CD4-positive, alpha-beta T cell treated with Interleukin-15 for 1 hour (primary cell): Measurements from ENCODE around the gene RHBDD1.
"Not testable (repeated sequence)": the region's sequence is repeated elsewhere in the genome, so short reads cannot be mapped to it uniquely, and the experiment has no call there.

Experiments
- DNase-seq: peaks from one replicate; pipeline ENCODE4 v3.0.0-alpha.2; 2020

Gene RHBDD1

GRCh38 chr2:226799976-226800940 is 35.6 kb upstream of the RHBDD1 start:
- DNase-seq, result no peak

GRCh38 chr2:226800941-226801784 is 34.7 kb upstream of the RHBDD1 start:
- peak; percentile 79 for DNase-seq

GRCh38 chr2:226802573-226802972 is 33.3 kb upstream of the RHBDD1 start:
- DNase-seq, result no peak

- no peak for DNase-seq
Observed at GRCh38 chr2:226803410-226803809, 32.4 kb upstream of the RHBDD1 start.

DNA sequence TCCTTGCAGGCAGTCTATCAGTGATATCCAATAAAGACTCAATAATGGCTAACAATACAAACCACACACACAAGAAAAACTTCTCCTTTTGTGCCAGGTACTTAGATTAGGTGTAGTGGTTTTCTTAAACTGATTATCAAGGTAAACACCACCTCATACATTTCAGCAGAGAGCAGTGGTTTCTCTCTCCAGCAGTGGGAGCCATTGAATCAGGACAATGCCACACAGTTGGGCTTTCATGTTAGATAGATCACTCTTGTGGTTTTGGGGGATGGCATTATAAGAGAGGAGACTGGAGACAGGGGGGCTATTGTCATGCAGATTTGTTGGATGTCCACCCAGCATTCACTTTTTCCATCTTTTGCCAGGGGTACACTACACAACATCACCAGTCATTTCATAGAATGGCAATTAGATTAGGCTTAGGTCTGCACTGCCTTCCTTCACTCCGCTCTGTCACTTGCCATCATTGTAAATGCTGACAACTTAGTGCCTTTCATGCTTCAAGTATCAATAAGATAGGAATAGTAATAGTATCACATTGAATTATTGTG is 22.6 kb upstream of the RHBDD1 start:
- no peak for DNase-seq

- no peak for DNase-seq
Observed at GRCh38 chr2:226818930-226819329, 16.9 kb upstream of the RHBDD1 start.

DNA sequence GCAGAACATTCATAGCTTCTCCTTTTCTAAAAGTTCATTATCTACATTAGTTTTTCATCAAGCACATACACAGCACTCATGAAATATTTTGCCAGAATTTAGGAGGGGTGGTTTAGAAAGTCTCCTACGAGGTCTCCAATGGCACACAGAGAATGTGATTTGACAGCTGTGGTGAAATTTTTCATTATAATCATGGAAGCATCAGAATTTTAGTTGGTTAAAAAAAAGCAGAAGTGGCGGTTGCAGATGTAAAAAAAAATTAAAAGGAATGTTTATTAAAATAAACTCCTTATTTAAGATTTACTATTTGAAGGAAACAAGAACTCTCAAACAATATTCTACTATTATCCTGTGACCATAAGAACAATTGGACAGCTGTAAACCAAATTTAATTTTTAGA is 10.8 kb upstream of the RHBDD1 start:
- no peak for DNase-seq

GRCh38 chr2:226828191-226828590 is 7.7 kb upstream of the RHBDD1 start:
- no peak for DNase-seq

DNA sequence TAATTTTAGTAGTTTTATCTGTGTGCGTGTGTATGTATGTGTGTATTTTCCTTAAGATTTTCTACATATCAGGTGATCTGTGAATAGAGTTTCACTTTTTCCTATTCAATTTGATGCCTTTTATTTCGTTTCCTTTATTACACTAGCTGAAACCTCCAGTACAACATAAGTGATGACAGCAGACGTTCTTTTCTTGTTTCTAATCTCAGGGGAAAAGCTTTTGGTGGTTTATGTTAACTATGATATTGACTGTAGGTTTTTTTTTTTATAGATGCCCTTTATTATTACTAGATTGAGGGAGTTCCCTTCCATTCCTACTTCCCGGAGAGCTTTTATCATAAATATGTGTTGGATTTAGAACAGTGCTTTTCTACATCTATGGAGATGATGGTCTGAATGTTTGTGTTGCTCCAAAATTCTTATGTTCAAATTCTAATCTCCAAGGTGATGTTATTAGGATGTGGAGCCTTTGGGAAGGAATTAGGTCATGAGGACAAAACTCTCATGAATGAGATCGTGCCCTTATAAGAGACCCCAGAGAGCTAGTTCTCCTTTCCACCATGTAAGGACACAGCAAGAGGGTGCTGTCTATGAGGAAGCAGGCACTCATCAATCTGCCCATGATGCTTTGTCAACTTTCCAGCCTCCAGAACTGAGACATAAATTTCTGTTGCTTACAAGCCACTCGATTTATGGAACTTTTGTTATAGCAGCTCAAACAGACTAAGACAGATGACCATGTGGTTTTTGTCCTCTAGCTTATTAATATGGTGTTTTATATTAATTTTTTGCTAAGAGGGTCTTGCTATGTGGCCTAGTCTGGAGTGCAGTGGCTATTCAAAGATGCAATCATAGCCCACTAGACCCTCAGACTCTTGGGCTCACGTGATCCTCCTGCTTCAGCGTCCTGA is 5.9 kb upstream of the RHBDD1 start:
- no peak for DNase-seq

GRCh38 chr2:226831266-226831665 is 4.6 kb upstream of the RHBDD1 start:
- DNase-seq, result no peak

DNA sequence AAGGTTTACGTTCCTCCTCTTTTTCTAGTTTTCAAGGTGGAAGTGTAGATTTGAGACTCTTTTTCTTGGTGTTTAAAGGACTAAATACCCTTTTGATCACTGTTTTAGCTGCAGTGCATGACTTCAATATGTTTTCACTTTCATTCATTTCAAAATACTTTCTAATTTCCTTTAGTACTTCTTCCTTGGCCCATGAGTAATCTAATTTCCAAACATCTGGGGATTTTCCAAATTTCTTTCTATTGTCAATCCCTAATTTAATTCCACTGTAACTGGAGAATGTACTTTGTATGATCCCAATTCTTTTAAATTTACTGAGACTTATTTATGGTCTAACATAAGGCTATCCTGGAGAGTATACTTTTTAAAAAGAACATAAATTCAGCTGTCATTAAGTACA is 3.8 kb upstream of the RHBDD1 start:
- DNase-seq, result no peak

DNA sequence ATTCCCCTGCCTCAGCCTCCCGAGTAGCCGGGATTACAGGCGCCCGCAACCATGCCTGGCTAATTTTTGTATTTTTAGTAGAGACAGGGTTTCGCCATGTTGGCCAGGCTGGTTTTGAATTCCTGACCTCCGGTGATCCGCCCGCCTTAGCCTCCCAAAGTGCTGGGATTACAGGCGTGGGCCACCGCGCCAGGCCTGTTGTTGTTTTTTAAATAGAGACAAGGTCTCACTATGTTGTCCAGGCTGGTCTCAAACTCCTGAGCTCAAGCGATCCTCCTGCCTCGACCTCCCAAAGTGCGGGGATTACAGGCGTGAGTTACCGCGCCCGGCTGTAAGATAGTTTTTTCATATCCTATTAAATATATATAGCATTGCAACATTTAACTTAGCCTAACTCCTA is 974 bp upstream of the RHBDD1 start:
- not testable (repeated sequence) for DNase-seq

DNA sequence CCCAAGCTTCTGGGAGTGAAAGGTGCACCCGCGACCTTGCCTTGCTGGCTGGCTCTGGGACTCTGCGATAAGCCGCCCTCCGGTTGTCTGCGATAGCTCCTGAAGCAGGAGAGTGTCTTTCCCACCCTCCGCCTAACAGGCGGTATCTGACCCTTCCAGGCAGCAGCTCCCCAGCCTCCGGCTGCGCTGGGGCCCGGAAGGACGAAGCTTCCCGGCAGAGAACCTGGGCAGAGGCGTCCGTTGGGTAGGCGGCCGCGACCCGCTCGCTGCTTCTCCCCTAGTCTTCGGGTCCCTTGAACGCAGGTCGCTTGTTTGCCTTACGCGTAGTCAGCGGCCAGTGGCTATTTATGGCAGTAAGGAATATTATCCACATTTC is 446 bp upstream of the RHBDD1 start:
- no peak for DNase-seq

GRCh38 chr2:226836548-226836885 is 663 bp downstream of the RHBDD1 start:
- no peak for DNase-seq

GRCh38 chr2:226837334-226837733 is 1.5 kb downstream of the RHBDD1 start:
- no peak for DNase-seq

- no peak for DNase-seq
Observed at GRCh38 chr2:226837787-226838603, 2.1 kb downstream of the RHBDD1 start.

DNA sequence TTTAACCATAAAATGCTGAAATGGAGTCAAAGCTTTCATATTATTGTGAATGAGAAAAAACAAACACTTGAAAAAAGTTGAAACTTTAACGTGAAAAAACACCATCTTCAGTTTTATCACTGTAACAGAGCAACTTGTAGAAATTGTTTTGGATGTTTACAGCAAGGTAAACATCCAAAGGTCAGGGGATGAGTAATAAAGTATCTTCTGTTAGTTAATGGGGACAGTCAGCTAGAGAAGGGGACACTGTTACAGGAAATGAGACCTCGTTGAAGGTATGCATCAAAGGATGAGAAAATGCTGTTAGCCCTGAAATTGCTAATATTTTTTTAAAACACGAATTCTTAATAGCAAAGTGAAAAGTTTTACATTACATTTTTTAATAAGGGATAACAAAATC is 2.9 kb downstream of the RHBDD1 start:
- no peak for DNase-seq

DNA sequence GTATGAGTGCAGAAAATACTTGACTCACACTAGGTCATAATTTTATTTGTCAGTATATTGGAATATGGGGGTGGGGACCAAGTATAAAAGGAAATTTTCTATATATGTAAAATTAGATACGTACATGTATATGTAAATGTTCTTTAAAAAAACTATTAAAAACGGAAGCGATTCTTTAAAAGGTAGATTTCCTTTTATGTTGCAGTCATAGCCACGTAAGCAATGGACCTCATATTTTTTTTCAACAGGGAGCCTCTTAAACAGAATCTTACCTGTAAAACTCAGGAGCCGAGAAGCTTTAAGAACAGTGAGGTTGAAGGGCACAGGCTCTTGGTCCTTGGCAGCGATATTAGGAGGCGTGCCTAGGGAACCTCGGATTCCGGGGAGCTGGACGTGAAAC is 3.3 kb downstream of the RHBDD1 start:
- DNase-seq, result no peak

- DNase-seq, result no peak
Observed at GRCh38 chr2:226839951-226840350, 4.1 kb downstream of the RHBDD1 start.

DNA sequence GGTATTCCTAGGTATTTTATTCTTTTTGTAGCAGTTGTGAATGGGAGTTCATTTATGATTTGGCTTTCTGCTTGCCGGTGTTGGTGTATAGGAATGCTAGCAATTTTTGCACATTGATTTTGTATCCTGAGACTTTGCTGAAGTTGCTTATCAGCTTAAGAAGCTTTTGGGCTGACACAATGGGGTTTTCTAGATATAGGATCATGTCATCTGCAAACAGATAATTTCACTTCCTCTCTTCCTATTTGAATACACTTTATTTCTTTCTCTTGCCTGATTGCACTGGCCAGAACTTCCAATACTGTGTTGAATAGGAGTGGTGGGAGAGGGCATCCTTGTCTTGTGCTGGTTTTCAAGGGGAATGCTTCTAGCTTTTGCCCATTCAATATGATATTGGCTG is 7.1 kb downstream of the RHBDD1 start:
- not testable (repeated sequence) for DNase-seq

DNA sequence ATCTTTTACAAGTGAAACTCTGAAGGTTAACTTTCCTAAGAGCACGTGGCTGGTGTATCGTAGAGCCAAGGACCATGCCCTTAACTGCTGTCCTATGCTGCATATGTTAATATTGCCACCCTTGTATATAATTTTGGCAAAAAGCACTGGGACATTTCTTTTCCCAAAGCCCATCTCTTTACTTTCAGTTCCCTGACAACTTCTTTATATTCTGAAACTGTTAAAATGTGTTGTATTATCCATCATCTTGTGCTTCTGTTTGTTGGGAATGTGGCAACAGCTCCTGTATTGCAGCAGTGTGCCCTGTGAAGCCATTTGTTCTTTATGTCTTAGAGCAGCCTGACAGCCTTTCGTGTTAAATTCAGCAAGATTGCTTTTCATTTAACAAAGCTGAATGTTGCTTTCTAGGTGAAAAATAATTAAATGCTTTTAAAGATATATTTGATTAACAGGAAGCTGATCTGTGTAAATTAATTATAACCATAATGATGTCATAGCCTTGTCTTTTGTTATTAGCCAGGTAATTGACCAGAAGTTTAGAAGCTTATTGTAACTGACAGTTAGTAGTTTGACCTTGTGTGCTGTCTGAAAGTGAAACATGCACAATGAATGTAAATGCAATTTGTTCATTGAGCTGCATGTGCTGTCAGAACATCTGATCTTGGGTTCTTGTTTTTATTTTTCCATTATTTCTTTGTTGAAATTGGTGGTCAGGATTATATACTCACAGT is 9.7 kb downstream of the RHBDD1 start:
- DNase-seq, result no peak
